NCI-H2171 (cell line): Measurements from ENCODE around the gene KRTAP2-3.

Source experiments
- DNase-seq: peaks from one replicate; lab custom pipeline; 2025; lab: John Stamatoyannopoulos, UW

The KRTAP2-3 gene

GRCh38 chr17:41029633-41030245 is 30.2 kb downstream of the KRTAP2-3 start, which contains the start of gene KRTAP1-4:
Gene KRTAP1-4, minus strand, starts transcription at chr17:41030195. Its CDS starts 117 bp downstream, at chr17:41030078.
- no peak for DNase-seq

DNA sequence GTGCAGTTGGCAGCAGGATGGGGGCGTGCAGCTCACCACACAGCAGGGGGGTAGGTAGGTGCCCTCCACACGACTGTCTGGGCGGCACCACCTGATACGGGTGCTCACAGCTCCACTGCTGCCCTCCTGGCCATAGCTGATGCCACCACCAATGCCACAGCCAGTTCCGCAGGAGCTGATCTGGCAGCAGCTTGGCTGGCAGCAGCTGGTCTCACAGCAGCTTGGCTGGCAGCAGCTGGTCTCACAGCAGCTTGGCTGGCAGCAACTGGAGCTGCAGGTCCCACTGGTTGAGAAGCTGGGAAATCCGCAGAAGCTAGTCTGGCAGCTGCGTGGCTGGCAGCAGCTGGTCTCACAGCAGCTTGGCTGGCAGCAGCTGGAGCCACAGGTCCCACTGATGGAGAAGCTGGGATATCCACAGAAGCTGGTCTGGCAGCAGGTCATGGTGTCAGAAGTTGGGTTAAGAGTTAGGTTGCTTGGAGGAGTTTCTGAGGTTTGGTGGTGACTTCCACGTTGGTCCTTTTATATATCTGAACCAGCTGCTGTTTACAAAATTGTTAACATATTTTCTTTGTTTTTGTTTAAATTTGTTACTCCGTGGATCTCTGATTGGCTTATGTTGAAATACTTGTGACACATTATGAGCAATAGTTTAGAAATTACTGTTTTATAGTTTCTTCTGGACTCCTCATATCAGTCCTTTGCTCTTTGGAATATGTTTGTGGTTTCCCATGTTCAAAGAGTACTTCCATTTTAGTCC is 33.0 kb downstream of the KRTAP2-3 start, which contains the start of gene KRTAP1-5:
TSS of gene KRTAP1-5 (minus strand) at position 494 of the 757 bp plus-strand sequence. CDS start at position 441, 53 bp downstream.
- no peak for DNase-seq

DNA sequence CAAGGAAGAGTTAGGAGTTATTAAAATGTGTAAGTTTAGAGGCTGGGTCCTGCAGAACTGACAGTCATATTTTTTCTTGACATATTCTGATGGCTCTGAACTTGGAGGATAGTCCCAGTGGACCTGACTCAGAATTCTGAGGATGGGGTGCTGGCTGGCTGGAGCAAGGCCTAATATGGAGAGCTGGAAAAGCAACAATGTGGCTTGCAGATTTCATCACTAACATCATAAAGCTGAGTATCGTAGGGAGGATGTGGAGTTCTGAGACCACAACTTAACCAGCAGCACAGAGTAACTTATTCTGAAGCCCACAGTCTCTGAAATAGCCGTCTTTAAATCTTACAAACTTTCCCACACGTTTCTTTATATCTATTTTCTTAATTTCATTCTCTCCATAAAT is 35.2 kb downstream of the KRTAP2-3 start:
- DNase-seq: no peak

GRCh38 chr17:41020336-41020735 is 39.6 kb downstream of the KRTAP2-3 start:
- no peak for DNase-seq

DNA sequence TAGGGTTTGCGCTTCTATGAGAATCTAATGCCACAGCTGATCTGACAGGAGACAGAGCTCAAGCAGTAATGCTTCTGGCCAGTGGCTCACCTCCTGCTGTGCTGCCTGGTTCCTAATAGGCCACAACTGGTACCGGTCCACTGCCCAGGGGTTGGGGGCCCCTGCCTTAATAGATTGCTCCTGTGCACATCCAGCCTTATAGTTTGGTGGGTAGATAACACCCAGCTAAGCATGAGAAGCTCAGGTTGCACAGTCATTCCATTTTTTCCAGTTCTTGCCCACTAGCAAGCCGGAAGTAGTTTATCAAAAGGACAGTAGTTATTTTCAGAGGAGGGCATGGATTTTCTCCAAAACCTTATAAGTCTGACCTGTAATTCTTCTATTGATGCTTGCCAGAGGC is 40.5 kb downstream of the KRTAP2-3 start:
- no peak for DNase-seq

- DNase-seq: no peak
Observed at GRCh38 chr17:41018541-41018940, 41.4 kb downstream of the KRTAP2-3 start.

DNA sequence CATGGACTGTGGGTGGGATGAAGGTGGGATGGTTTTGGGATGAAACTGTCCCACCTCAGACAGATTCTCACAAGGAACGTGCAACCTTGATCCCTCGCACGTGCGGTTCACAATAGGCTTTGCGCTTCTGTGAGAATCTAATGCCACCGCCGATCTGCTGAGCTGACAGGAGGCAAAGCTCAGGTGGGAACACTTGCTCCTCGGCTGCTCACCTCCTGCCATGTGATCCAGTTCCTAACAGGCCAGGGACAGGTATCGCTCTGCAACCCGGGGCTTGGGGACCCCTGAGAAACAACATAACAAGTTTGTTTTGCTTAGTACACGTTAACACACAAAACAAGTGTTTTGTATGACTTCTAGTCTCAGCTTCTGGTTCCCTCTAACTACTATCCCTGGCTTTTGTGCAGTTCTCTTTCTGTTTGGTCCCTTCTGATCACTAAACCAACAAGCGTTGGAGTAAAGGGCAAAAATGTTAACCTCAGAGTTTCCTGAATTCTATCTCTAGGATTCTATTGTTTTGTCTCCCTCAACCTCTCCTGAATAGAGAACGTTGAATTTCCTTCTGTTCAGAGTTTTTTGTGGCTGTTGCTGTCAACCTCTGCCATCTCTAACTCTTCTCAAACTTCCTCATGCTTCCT is 43.2 kb downstream of the KRTAP2-3 start:
- DNase-seq: no peak

DNA sequence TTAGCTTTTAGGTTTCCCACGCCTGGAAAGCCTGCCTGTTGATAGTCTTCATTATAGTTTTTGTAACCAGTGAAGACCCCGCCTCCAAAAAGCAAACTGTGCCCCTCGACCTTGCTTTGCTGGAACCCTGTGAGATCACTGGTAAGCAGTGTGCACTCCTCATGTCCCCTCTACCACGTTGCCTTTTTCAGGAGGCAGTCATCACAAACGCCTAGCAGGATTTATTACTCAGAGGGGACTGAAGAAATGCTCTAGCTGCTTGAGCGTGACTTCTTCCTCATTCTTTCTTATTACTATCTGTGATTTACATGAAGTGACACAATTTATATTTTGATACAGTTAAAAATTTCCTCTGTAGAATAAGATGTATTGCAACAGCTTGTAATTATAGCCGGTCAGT is 44.5 kb downstream of the KRTAP2-3 start:
- no peak for DNase-seq

DNA sequence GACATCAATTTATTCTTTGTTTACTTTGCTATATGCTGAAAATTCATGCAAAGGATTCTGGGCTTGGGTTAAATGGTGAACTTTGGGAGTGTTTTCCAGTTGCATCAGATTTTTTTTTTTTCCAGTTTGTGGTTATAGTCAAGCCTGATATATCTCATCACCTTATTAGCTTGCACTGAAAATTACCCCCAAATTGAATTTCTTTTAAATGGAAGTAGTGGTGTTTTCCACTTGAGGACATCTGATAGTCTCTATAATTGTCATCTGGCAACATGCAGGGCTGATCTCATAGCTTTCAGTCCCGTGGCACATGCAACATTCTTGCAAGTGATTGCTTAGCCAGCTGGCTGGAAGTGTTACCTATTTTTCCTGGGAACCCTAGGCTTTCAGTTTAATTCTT is 46.3 kb downstream of the KRTAP2-3 start:
- no peak for DNase-seq

GRCh38 chr17:41013181-41013580 is 46.7 kb downstream of the KRTAP2-3 start:
- no peak for DNase-seq

DNA sequence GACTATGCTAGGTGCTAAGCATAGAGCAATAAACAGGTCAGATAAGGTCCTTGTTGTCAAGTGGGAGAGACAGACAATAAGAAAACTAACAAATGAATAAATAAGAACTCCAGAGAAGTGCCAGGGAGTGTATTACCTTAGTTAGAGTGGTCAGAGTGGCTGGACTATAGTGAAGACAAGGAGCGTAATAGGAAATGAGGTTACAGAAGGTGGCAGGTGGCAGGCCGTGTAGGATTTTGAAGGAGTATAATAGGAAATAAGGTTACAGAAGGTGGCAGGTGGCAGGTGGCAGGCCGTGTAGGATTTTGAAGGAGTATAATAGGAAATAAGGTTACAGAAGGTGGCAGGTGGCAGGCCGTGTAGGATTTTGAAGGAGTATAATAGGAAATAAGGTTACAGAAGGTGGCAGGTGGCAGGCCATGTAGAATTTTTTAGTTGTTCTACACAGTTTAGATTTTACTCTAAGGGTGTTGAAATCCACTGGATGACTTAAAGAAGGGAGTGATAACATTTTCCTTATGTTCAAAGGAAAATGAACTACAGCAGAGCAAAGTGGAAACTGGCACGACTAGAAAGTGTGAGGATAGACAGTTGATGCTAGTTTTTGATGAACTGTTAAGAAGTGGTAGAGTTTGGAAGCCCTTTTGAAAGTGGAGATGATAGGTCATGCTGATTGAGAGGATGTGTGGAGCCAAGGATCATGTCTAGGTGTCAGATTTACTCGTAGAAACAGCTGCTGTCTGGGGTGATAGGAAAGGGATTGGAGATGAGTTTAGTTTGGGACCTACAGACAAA is 47.4 kb downstream of the KRTAP2-3 start:
- DNase-seq: no peak

- DNase-seq: no peak
Observed at GRCh38 chr17:41010441-41010840, 49.5 kb downstream of the KRTAP2-3 start.

DNA sequence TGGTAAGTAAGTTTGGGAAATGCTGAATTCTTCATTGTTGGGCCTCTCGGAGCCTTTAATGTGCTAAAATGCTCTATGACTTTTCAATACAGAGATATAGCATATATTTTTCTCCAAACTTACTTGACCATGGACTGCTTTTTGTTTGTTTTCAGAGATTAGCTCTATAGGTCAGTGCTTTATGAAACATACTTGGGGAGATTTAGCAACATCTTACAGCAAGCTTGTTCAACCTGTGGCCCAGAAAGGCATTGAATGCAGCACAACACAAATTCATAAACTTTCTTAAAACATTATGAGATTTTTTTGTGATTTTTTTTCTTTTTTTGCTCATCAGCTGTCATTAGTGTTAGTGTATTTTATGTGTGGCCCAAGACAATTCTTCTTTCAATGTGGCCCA is 50.0 kb downstream of the KRTAP2-3 start:
- DNase-seq: no peak

DNA sequence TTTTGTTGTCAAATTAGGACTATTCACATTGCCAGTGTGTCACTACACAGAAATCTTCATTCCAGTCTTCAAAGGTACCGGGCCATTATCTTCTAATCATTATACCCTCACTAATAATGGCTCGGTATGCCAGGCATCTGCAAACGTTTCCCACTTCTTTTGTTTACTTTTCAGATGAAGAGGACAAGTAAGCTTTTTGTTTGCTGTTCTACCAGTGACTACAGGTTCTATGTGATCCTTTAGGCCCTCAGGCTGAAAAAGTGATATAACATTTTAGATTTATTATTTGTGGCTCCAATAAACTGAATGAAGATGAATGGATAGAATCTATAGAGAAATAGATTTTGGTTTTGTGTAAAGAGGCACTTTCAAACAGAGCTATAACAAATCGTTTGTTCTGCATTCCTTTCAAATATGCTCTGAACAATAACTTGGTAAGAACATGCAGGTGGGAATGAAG is 50.6 kb downstream of the KRTAP2-3 start:
- no peak for DNase-seq
